ENCODE results near the gene SIRT7. TPM values are rescaled to one million over a fixed set of nuclear protein-coding genes. Genes with fewer than 3 reads are reported as not detected.

The SIRT7 gene
- total and polyA plus RNA-seq, 7 donors = 11.4 to 62.2 (median 28.8) TPM

DNA sequence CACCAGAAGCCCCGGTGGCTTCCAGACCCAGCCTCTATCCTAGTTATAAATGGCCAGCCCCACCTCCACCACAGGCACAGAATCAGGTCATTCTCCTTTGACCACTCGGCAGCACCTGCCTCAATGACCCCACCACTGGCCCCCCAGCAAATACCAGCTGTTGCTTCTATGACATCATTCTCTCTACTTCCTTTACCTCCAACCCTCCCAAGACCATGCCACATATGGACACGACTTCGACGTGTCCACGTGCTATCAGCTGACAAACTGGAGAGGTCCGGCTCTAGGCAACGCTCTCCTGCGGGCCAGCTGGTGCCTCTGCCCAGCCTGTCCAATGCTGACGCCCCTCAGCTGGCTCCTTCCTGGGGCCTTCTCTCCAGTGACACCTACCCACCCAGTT lies 32.5 kb downstream of the SIRT7 start:
- WGBS, 2 donors = 87 to 91% methylated on average over 10 of the region's 10 CpGs

DNA sequence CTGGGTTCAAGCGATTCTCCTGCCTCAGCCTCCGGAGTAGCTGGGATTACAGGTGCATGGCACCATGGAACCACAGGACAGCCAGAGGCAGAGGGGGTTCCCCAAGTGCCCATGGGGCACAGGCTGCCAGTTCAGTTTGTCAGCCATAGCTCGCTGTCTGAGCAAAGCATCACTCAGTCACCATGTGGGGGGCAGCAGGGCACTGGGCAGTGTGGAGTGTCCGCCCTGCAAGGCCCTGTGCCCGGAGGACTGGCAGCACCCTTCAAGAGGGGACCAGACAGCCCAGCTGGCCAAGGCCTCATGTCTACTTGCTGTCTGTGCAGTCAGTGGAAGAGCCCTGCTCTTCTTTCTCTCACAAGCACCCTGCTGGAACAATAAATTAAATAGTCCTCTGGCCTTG lies 33.0 kb downstream of the SIRT7 start:
- DNase-seq = no peak
- Histone ChIP-seq H3K27ac (no peak overlapping the region), H3K27me3 (no peaks in the 10 kb centered on the region), H3K9me3 (no peaks in the 10 kb centered on the region), H3K36me3 (peaks cover 24 to 73% (median 32%) of the 10 kb centered on the region in 4 donors), H3K4me1 (peaks cover 0 to 7% (median 6%) of the 10 kb centered on the region in 4 donors), H3K4me3 (no peak overlapping the region)
- WGBS, 2 donors = 95% methylated on average over 5 of the region's 5 CpGs
- TF ChIP-seq EP300 (IDR thresholded peaks at IDR 0.05) (no peak), POLR2A (IDR thresholded peaks at IDR 0.05) (no peak), POLR2AphosphoS5 (IDR thresholded peaks at IDR 0.05) (no peak)
- TF ChIP-seq, protein P1, sequence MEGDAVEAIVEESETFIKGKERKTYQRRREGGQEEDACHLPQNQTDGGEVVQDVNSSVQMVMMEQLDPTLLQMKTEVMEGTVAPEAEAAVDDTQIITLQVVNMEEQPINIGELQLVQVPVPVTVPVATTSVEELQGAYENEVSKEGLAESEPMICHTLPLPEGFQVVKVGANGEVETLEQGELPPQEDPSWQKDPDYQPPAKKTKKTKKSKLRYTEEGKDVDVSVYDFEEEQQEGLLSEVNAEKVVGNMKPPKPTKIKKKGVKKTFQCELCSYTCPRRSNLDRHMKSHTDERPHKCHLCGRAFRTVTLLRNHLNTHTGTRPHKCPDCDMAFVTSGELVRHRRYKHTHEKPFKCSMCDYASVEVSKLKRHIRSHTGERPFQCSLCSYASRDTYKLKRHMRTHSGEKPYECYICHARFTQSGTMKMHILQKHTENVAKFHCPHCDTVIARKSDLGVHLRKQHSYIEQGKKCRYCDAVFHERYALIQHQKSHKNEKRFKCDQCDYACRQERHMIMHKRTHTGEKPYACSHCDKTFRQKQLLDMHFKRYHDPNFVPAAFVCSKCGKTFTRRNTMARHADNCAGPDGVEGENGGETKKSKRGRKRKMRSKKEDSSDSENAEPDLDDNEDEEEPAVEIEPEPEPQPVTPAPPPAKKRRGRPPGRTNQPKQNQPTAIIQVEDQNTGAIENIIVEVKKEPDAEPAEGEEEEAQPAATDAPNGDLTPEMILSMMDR (IDR thresholded peaks at IDR 0.05) = no peak
- intact Hi-C loops (cut with DNase I) = no loop called here

More for the DNA sequence above, 32.5 kb downstream of the SIRT7 start:
- Histone ChIP-seq H3K36me3 (peaks cover 24 to 68% (median 32%) of the 10 kb centered on the region in 4 donors), H3K4me1 (peaks cover 0 to 12% (median 11%) of the 10 kb centered on the region in 4 donors), H3K27ac (no peak overlapping the region), H3K4me3 (no peak overlapping the region), H3K9me3 (no peaks in the 10 kb centered on the region), H3K27me3 (no peaks in the 10 kb centered on the region)
- intact Hi-C loops (cut with DNase I) = no loop called here
- no peak for DNase-seq
- TF ChIP-seq, protein P1 (IDR thresholded peaks at IDR 0.05) = no peak
- TF ChIP-seq POLR2AphosphoS5 (IDR thresholded peaks at IDR 0.05) (no peak), EP300 (IDR thresholded peaks at IDR 0.05) (no peak), POLR2A (IDR thresholded peaks at IDR 0.05) (no peak)

DNA sequence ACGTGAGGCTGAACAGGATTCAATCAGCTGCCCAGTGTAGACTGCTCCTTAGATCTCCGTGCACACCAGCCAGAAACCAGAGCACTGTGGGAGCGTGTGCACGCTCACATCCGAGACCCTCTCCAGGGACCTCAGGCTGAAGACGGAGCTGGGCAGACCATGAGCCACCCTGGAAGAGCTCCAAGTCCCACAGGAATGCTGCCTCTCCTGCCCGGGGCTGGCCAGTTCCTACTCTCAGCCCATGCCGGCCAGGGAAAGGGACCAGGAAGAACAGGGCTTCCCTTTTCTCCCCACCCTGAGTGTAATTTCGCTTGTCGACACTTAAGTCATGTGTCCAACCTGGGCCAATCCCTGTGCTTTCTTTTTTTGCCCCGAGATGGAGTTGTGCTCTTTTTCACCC lies 33.5 kb downstream of the SIRT7 start:
- Histone ChIP-seq H3K36me3 (peaks cover 23 to 73% (median 32%) of the 10 kb centered on the region in 4 donors), H3K27me3 (no peaks in the 10 kb centered on the region), H3K4me3 (no peak overlapping the region), H3K9me3 (no peaks in the 10 kb centered on the region), H3K27ac (no peak overlapping the region), H3K4me1 (peaks cover 0 to 3% (median 2%) of the 10 kb centered on the region in 4 donors)
- DNase-seq = no peak
- TF ChIP-seq, protein P1 (IDR thresholded peaks at IDR 0.05) = no peak
- no peak for TF ChIP-seq EP300 (IDR thresholded peaks at IDR 0.05)
- no peak for TF ChIP-seq POLR2AphosphoS5 (IDR thresholded peaks at IDR 0.05)
- TF ChIP-seq POLR2A (IDR thresholded peaks at IDR 0.05) = no peak
- intact Hi-C loops (cut with DNase I) = no loop called here
- WGBS, 2 donors = 81 to 82% methylated on average over 11 of the region's 11 CpGs

DNA sequence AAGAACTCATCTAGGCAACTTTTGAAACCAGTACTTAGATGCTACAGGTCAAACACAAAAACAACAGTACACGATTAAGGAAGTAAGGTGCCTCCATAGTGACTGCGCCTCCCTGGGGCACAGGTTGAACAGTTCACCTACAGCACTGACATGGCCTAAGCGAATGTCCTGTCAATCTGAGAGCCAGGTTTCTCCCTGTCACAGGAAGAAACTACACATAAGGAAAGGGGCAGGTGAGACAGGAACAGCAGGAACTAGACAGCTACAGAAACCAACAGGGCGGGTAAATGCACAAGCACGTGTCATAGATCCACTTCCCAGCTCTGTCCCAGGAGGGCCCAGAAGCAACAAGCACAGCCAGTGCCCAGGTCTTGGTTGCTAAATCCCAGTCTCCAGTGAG lies 38.9 kb downstream of the SIRT7 start:
- H3K4me1 ChIP-seq = no peaks in the 10 kb centered on the region
- 84 to 90% methylated on average over 5 of the region's 5 CpGs for WGBS, 2 donors
- H3K4me3 ChIP-seq = no peak overlapping the region
- intact Hi-C loops (cut with DNase I) = no loop called here
- H3K9me3 ChIP-seq = no peaks in the 10 kb centered on the region
- TF ChIP-seq, protein P1 (IDR thresholded peaks at IDR 0.05) = no peak
- TF ChIP-seq POLR2AphosphoS5 (IDR thresholded peaks at IDR 0.05) (no peak), POLR2A (IDR thresholded peaks at IDR 0.05) (no peak), EP300 (IDR thresholded peaks at IDR 0.05) (no peak)
- H3K27ac ChIP-seq = no peak overlapping the region
- no peak for DNase-seq
- H3K36me3 ChIP-seq = peaks cover 0 to 31% (median 6%) of the 10 kb centered on the region in 4 donors
- no peaks in the 10 kb centered on the region for H3K27me3 ChIP-seq

DNA sequence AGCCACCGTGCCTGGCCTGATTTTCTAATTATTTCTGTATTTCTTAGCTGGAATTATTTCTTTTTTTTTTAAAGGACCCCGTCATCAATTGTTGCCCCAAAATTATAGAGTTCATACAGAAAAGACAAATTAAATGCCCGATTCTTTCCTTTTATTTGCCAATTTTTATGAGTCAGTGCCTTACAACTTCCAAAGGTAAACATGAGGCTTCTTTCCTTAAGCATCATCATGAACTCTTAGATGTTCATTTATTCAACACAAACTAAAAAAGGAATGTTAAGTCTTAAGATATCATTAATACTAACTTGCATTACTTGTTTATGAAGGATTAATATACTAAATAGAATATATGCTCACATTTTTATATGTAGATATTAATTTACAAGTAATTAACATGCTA lies 39.7 kb downstream of the SIRT7 start:
- no peak overlapping the region for H3K4me3 ChIP-seq
- H3K9me3 ChIP-seq = no peaks in the 10 kb centered on the region
- peaks cover 0 to 24% (median 6%) of the 10 kb centered on the region in 4 donors for H3K36me3 ChIP-seq
- TF ChIP-seq EP300 (IDR thresholded peaks at IDR 0.05) (no peak), POLR2AphosphoS5 (IDR thresholded peaks at IDR 0.05) (no peak), POLR2A (IDR thresholded peaks at IDR 0.05) (no peak)
- TF ChIP-seq, protein P1 (IDR thresholded peaks at IDR 0.05) = no peak
- 88 to 92% methylated on average over 3 of the region's 3 CpGs for WGBS, 2 donors
- intact Hi-C loops (cut with DNase I) = no loop called here
- no peaks in the 10 kb centered on the region for H3K4me1 ChIP-seq
- H3K27ac ChIP-seq = no peak overlapping the region
- no peak for DNase-seq
- H3K27me3 ChIP-seq = no peaks in the 10 kb centered on the region
